Putamen (tissue), 1 donor: ENCODE results near the gene RTEL1.

Experiments
- DNase-seq: peaks from one replicate; pipeline ENCODE4 v3.0.0-alpha.2; 2016; ENCODE audit warnings: low spot score

The RTEL1 gene

GRCh38 chr20:63688228-63689045 is 30.3 kb downstream of the RTEL1 start:
- no peak for DNase-seq

DNA sequence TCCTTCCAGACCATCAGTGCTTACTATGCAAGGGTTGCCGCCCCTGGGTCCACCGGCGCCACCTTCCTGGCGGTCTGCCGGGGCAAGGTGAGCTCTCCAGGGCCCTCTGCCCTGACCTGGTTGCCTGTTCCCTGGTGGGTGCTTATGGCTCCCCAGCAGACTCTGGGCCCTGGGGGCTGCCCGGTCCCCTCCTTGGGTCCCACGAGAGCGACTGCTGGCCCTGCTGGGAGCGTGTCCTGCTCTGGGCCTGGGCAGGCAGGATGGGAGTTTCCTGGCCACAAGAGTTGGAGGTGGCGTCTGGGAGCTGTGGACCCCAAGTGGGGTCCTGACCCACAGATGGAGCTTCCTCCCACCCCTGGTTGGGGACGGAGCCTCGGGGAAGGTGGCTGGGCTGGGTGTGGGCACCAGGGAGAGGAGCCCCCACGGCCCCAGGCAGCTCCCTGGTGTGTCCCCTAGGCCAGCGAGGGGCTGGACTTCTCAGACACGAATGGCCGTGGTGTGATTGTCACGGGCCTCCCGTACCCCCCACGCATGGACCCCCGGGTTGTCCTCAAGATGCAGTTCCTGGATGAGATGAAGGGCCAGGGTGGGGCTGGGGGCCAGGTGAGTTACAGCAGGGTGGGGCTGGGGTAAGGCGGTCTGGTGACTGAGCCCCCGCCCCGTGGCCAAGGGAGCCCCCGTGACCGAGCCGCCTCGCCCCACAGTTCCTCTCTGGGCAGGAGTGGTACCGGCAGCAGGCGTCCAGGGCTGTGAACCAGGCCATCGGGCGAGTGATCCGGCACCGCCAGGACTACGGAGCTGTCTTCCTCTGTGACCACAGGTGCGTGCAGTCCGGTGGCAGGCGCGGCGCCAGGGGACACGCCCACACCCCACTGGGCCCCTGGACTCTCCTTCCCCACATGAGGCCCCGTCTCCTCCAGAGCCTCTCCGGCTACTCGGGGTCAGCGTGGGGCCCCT is 31.2 kb downstream of the RTEL1 start:
- no peak for DNase-seq

DNA sequence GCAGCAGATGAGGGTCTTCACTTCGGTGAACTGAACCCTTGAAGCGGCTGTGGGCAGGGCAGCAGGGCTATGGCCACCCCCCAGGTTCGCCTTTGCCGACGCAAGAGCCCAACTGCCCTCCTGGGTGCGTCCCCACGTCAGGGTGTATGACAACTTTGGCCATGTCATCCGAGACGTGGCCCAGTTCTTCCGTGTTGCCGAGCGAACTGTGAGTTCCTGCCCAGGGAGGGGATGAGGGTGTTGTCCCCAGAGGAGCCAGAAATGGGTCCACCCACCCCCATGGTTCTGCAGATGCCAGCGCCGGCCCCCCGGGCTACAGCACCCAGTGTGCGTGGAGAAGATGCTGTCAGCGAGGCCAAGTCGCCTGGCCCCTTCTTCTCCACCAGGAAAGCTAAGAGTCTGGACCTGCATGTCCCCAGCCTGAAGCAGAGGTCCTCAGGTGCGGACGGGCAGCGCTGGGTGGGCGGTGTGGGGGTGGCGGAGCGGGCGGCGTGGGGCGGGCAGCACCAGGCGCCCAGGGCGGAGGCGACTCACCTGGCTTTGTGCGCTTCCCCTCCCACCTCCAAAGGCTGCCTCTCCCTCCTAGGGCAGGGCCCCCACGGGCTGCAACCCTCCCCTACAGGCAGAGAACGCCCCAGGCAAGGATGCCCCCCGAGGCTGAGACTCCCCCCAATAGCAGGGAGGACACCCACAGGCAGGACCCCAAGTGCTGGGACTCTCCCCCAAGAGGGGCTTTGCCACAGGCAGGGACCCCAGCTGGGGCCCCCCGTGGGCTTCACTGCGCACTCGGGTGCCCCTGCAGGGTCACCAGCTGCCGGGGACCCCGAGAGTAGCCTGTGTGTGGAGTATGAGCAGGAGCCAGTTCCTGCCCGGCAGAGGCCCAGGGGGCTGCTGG is 32.1 kb downstream of the RTEL1 start:
- no peak for DNase-seq

- DNase-seq, result no peak
Observed at GRCh38 chr20:63690898-63691710, 33.0 kb downstream of the RTEL1 start.

DNA sequence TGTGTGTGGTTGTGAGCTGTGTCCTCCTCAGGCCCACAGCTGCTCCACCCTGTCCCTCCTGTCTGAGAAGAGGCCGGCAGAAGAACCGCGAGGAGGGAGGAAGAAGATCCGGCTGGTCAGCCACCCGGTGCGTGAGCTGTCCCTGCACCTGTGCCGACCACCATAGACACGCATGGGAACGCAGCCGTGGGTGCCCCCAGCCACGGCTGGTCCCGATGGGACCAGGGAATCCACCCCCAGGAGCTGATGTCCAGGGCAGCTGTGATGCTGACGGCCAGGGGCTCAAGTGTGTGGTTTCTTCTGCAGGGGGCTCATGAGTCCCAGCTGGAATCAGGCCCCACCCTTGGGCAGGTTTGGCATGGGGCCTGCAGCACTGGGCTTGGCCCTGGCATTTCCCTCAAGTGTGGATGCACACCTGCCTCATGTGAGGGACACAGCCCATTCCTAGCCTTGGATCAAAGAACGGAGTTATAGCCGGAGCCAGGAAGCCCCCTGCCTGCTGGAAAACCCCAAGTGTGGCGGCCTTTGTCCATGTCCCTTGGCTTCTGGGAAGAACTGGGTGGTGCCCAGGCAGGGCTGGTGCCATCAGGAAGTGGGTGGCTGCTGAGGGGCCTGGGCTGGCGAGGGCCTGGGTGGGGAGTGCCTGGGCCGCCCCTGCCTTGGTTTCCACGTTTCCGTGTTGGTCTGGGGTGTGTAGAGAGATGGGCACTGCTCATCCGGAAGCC is 33.8 kb downstream of the RTEL1 start:
- no peak for DNase-seq

- no peak for DNase-seq
Observed at GRCh38 chr20:63692436-63693082, 34.4 kb downstream of the RTEL1 start.

DNA sequence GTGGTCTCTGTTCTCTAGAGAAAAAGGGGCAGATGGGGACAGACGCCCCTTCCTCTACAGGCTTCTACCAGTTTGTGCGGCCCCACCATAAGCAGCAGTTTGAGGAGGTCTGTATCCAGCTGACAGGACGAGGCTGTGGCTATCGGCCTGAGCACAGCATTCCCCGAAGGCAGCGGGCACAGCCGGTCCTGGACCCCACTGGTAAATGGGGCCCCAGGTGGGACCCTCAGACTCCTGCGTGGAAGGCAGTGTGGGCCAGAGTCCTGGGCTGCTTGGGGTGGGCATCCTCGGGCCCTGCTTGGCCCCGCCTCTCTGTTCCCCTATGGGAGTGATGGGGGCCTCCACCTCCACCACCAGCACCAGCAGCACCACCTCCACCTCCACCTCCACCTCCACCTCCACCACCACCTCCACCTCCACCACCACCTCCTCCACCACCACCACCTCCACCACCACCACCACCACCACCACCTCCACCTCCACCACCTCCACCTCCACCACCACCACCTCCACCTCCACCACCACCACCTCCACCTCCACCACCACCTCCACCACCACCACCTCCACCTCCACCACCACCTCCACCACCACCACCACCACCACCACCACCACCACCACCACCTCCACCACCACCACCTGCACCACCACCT is 35.1 kb downstream of the RTEL1 start:
- DNase-seq, result no peak

DNA sequence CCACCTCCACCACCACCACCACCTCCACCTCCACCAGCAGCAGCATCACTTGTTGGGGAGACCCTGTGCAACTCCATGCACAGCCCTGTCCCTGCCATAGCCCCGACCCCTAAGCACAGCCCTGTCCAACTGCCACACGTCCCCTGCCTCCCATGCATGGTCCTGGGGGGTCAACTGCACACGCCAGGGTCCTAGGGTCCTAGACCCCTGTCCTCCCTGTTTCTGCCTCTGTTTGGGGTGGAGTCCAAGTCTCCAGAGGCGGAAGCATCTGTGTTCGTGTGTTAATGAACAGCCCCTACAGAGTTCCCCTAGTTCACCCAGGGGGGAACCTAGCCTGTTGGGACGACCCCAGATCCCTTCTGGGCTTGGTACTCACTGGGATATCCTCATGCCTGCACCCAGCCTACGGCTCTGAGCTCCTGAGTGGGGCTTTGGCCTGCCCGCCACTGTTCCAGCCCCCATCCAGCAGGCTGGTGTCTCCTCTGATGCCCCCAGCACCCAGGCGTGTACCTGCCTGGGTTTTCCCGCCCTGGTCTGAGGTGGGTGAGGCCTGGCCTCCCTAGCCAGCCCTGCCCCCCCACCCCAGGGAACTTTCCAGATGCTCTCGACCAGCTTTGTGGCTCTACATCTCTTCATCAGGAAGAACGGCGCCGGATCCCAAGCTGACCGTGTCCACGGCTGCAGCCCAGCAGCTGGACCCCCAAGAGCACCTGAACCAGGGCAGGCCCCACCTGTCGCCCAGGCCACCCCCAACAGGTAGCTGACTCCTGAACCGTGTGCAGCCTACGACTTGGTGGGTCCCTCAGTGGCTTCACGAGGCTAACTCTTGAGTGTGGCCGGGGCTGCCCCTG is 35.8 kb downstream of the RTEL1 start:
- DNase-seq, result no peak

DNA sequence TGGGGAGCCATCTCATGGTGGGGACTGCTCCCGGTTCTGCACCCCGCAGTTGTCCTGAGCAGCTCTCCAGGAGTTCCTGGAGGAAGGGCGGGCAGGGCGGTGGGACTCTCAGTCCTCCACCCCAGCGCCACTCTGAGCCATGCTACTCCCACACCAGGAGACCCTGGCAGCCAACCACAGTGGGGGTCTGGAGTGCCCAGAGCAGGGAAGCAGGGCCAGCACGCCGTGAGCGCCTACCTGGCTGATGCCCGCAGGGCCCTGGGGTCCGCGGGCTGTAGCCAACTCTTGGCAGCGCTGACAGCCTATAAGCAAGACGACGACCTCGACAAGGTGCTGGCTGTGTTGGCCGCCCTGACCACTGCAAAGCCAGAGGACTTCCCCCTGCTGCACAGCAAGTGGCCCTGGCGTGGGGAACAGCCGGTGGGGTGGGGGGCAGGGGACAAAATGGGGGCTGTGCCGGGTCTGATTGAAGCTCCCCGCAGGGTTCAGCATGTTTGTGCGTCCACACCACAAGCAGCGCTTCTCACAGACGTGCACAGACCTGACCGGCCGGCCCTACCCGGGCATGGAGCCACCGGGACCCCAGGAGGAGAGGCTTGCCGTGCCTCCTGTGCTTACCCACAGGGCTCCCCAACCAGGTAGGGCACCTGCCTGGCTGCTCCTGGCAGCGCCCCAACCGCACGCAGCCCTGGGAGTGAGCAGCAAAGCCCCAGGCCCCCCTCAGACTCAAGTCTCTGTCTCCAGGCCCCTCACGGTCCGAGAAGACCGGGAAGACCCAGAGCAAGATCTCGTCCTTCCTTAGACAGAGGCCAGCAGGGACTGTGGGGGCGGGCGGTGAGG is 36.7 kb downstream of the RTEL1 start:
- no peak for DNase-seq

- DNase-seq, result no peak
Observed at GRCh38 chr20:63695424-63696305, 37.6 kb downstream of the RTEL1 start.

- no peak for DNase-seq
Observed at GRCh38 chr20:63696306-63696627, 38.2 kb downstream of the RTEL1 start.

DNA sequence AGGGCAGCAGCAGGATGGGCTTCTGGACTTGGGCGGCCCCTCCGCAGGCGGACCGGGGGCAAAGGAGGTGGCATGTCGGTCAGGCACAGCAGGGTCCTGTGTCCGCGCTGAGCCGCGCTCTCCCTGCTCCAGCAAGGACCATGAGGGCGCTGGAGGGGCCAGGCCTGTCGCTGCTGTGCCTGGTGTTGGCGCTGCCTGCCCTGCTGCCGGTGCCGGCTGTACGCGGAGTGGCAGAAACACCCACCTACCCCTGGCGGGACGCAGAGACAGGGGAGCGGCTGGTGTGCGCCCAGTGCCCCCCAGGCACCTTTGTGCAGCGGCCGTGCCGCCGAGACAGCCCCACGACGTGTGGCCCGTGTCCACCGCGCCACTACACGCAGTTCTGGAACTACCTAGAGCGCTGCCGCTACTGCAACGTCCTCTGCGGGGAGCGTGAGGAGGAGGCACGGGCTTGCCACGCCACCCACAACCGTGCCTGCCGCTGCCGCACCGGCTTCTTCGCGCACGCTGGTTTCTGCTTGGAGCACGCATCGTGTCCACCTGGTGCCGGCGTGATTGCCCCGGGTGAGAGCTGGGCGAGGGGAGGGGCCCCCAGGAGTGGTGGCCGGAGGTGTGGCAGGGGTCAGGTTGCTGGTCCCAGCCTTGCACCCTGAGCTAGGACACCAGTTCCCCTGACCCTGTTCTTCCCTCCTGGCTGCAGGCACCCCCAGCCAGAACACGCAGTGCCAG is 38.7 kb downstream of the RTEL1 start, which contains the start of gene TNFRSF6B:
TNFRSF6B (plus strand) TSS at position 25 of the 729 bp plus-strand sequence; CDS start at position 141, 116 bp downstream.
- DNase-seq, result no peak

GRCh38 chr20:63697357-63697867 is 39.3 kb downstream of the RTEL1 start:
- no peak for DNase-seq

GRCh38 chr20:63697868-63698545 is 39.9 kb downstream of the RTEL1 start:
- no peak for DNase-seq
